HAP-1 (cell line): ENCODE results near the gene IL17RD.

Experiments
- DNase-seq, 2 experiments: peaks; one replicate each; pipeline ENCODE4 v3.0.0-alpha.2; 2016 to 2020; ENCODE audit warnings: low spot score in 2 of 2
- H3K27me3 ChIP-seq: fragments of 250-450 bp; sonication (Bioruptor Pico); 2 replicates; pipeline ENCODE4 v1.5.1; 2020; ENCODE audit warnings: low read depth, mild to moderate bottlenecking, moderate library complexity
- H3K36me3 ChIP-seq: fragments of 250-450 bp; sonication (Bioruptor Pico); replicated peaks from 2 replicates; pipeline ENCODE4 v1.5.1; 2020; ENCODE audit warnings: mild to moderate bottlenecking
- H3K4me1 ChIP-seq: fragments of 250-450 bp; sonication (Bioruptor Pico); 2 replicates; pipeline ENCODE4 v1.5.1; 2020; ENCODE audit warnings: mild to moderate bottlenecking
- H3K4me3 ChIP-seq: fragments of 250-450 bp; sonication (Bioruptor Pico); 2 replicates; pipeline ENCODE4 v1.5.1; 2020; ENCODE audit warnings: mild to moderate bottlenecking, moderate library complexity
- H3K9me3 ChIP-seq: fragments of 250-450 bp; sonication (Bioruptor Pico); 2 replicates; pipeline ENCODE4 v1.5.1; 2020; ENCODE audit warnings: mild to moderate bottlenecking, moderate library complexity
- in situ Hi-C: fragments of 300-500 bp; cut with MboI; formaldehyde crosslinking; loops from 3 replicates; pipeline ENCODE4 v1.14.3; 2020; ENCODE audit warnings: low sequenced_read_pairs, inconsistent platforms, mixed read lengths

IL17RD gene

GRCh38 chr3:57073628-57074027, 91.5 kb downstream of the IL17RD start:
- no peak for DNase-seq
- Histone ChIP-seq H3K4me3 (no peak overlapping the region), H3K36me3 (no peaks in the 10 kb centered on the region), H3K4me1 (peaks cover 13% of the 10 kb centered on the region), H3K27me3 (no peaks in the 10 kb centered on the region), H3K9me3 (no peaks in the 10 kb centered on the region)
- in situ Hi-C loops, result no loop called here

GRCh38 chr3:57069503-57069902, 95.7 kb downstream of the IL17RD start:
- no peak for DNase-seq
- H3K36me3 ChIP-seq, result no peaks in the 10 kb centered on the region
- no peaks in the 10 kb centered on the region for H3K27me3 ChIP-seq
- H3K4me1 ChIP-seq, result peaks cover 15% of the 10 kb centered on the region
- H3K9me3 ChIP-seq, result no peaks in the 10 kb centered on the region
- in situ Hi-C loops, result no loop called here
- no peak overlapping the region for H3K4me3 ChIP-seq

- H3K36me3 ChIP-seq, result no peaks in the 10 kb centered on the region
- no peaks in the 10 kb centered on the region for H3K9me3 ChIP-seq
- H3K4me3 ChIP-seq, result no peak overlapping the region
- H3K4me1 ChIP-seq, result peaks cover 15% of the 10 kb centered on the region
- in situ Hi-C loops, result no loop called here
- H3K27me3 ChIP-seq, result no peaks in the 10 kb centered on the region
- peak; percentile 84 to 89 for DNase-seq
Observed at GRCh38 chr3:57068437-57069089, 96.6 kb downstream of the IL17RD start.

GRCh38 chr3:57066471-57066870, 98.7 kb downstream of the IL17RD start:
- no peaks in the 10 kb centered on the region for H3K27me3 ChIP-seq
- in situ Hi-C loops, result no loop called here
- H3K9me3 ChIP-seq, result no peaks in the 10 kb centered on the region
- peaks cover 17% of the 10 kb centered on the region for H3K4me1 ChIP-seq
- H3K4me3 ChIP-seq, result no peak overlapping the region
- H3K36me3 ChIP-seq, result no peaks in the 10 kb centered on the region
- no peak for DNase-seq

GRCh38 chr3:57065588-57065987, 99.6 kb downstream of the IL17RD start:
- Histone ChIP-seq H3K9me3 (no peaks in the 10 kb centered on the region), H3K4me1 (peaks cover 21% of the 10 kb centered on the region), H3K36me3 (no peaks in the 10 kb centered on the region), H3K4me3 (no peak overlapping the region), H3K27me3 (no peaks in the 10 kb centered on the region)
- DNase-seq, result no peak
- in situ Hi-C loops, result no loop called here

GRCh38 chr3:57064572-57064971, 100.6 kb downstream of the IL17RD start:
- Histone ChIP-seq H3K4me1 (peaks cover 26% of the 10 kb centered on the region), H3K9me3 (no peaks in the 10 kb centered on the region), H3K36me3 (no peaks in the 10 kb centered on the region), H3K27me3 (no peaks in the 10 kb centered on the region), H3K4me3 (no peak overlapping the region)
- in situ Hi-C loops, result no loop called here
- DNase-seq, result no peak

- in situ Hi-C loops, result no loop called here
- no peak for DNase-seq
- H3K4me1 ChIP-seq, result peaks cover 21% of the 10 kb centered on the region
- H3K4me3 ChIP-seq, result no peak overlapping the region
- no peaks in the 10 kb centered on the region for H3K36me3 ChIP-seq
- no peaks in the 10 kb centered on the region for H3K9me3 ChIP-seq
- H3K27me3 ChIP-seq, result no peaks in the 10 kb centered on the region
Observed at GRCh38 chr3:57064001-57064400, 101.2 kb downstream of the IL17RD start.

GRCh38 chr3:57063032-57063431, 102.1 kb downstream of the IL17RD start:
- peaks cover 14% of the 10 kb centered on the region for H3K4me1 ChIP-seq
- in situ Hi-C loops, result no loop called here
- no peak for DNase-seq
- no peaks in the 10 kb centered on the region for H3K9me3 ChIP-seq
- no peak overlapping the region for H3K4me3 ChIP-seq
- no peaks in the 10 kb centered on the region for H3K27me3 ChIP-seq
- no peaks in the 10 kb centered on the region for H3K36me3 ChIP-seq

- H3K36me3 ChIP-seq, result no peaks in the 10 kb centered on the region
- no peaks in the 10 kb centered on the region for H3K9me3 ChIP-seq
- DNase-seq, result no peak
- H3K4me1 ChIP-seq, result peaks cover 11% of the 10 kb centered on the region
- no peak overlapping the region for H3K4me3 ChIP-seq
- no peaks in the 10 kb centered on the region for H3K27me3 ChIP-seq
- in situ Hi-C loops, result no loop called here
Observed at GRCh38 chr3:57062101-57062631, 103.0 kb downstream of the IL17RD start.

GRCh38 chr3:57061556-57061955, 103.6 kb downstream of the IL17RD start:
- DNase-seq, result no peak
- no peaks in the 10 kb centered on the region for H3K36me3 ChIP-seq
- H3K4me3 ChIP-seq, result no peak overlapping the region
- H3K27me3 ChIP-seq, result no peaks in the 10 kb centered on the region
- H3K9me3 ChIP-seq, result no peaks in the 10 kb centered on the region
- peaks cover 11% of the 10 kb centered on the region for H3K4me1 ChIP-seq
- in situ Hi-C loops, result no loop called here

GRCh38 chr3:57060089-57060821, 104.9 kb downstream of the IL17RD start, which contains the start of gene SPATA12:
SPATA12 (plus strand) TSS chr3:57060664; CDS start chr3:57073695, 13,031 bp downstream.
- Histone ChIP-seq H3K9me3 (no peaks in the 10 kb centered on the region), H3K36me3 (no peaks in the 10 kb centered on the region), H3K4me1 (peaks cover 11% of the 10 kb centered on the region), H3K4me3 (no peak within 1 kb of the TSS), H3K27me3 (no peaks in the 10 kb centered on the region)
- in situ Hi-C loops, result no loop called here
- peak; percentile 44 to 76 for DNase-seq

- Histone ChIP-seq H3K4me3 (no peak overlapping the region), H3K4me1 (peaks cover 11% of the 10 kb centered on the region), H3K9me3 (no peaks in the 10 kb centered on the region), H3K36me3 (no peaks in the 10 kb centered on the region), H3K27me3 (no peaks in the 10 kb centered on the region)
- DNase-seq, result no peak
- in situ Hi-C loops, result no loop called here
Observed at GRCh38 chr3:57059411-57059810, 105.7 kb downstream of the IL17RD start.

- DNase-seq, result no peak
- in situ Hi-C loops, result no loop called here
- Histone ChIP-seq H3K36me3 (no peaks in the 10 kb centered on the region), H3K27me3 (no peaks in the 10 kb centered on the region), H3K9me3 (no peaks in the 10 kb centered on the region), H3K4me1 (peaks cover 9% of the 10 kb centered on the region), H3K4me3 (no peak overlapping the region)
Observed at GRCh38 chr3:57057351-57057750, 107.8 kb downstream of the IL17RD start.

GRCh38 chr3:57053122-57053521, 112.0 kb downstream of the IL17RD start:
- Histone ChIP-seq H3K9me3 (no peaks in the 10 kb centered on the region), H3K4me1 (no peaks in the 10 kb centered on the region), H3K27me3 (no peaks in the 10 kb centered on the region), H3K4me3 (no peak overlapping the region), H3K36me3 (no peaks in the 10 kb centered on the region)
- in situ Hi-C loops, result no loop called here
- DNase-seq, result no peak
